ENCODE results near the gene RBBP8NL. TPM values are rescaled to one million over a fixed set of nuclear protein-coding genes. Genes with fewer than 3 reads are reported as not detected.
A peak's percentile ranks its signal among the peaks of the same experiment; 100 is the strongest.

The RBBP8NL gene
- polyA plus RNA-seq, 5 donors, result 2.7 to 4.4 (median 3.5) TPM

GRCh38 chr20:62462976-62463592, 35.7 kb upstream of the RBBP8NL start:
- no peak for DNase-seq

- DNase-seq, result no peak
Observed at GRCh38 chr20:62461834-62462233, 34.5 kb upstream of the RBBP8NL start.

- no peak for DNase-seq
Observed at GRCh38 chr20:62461157-62461556, 33.8 kb upstream of the RBBP8NL start.

GRCh38 chr20:62460678-62461077, 33.3 kb upstream of the RBBP8NL start:
- DNase-seq, result no peak

GRCh38 chr20:62459488-62459887, 32.1 kb upstream of the RBBP8NL start:
- DNase-seq, result no peak

GRCh38 chr20:62458275-62459251, 31.2 kb upstream of the RBBP8NL start:
- DNase-seq, result peak; percentile 76 to 79

GRCh38 chr20:62457831-62458230, 30.5 kb upstream of the RBBP8NL start:
- no peak for DNase-seq

- DNase-seq, result no peak
Observed at GRCh38 chr20:62457098-62457497, 29.8 kb upstream of the RBBP8NL start.

- DNase-seq, result no peak
Observed at GRCh38 chr20:62455929-62456328, 28.6 kb upstream of the RBBP8NL start.

- no peak for DNase-seq
Observed at GRCh38 chr20:62454904-62455636, 27.7 kb upstream of the RBBP8NL start.

GRCh38 chr20:62453186-62453808, 26.0 kb upstream of the RBBP8NL start:
- no peak for DNase-seq

- DNase-seq, result no peak
Observed at GRCh38 chr20:62452475-62453095, 25.2 kb upstream of the RBBP8NL start.

GRCh38 chr20:62451970-62452369, 24.6 kb upstream of the RBBP8NL start:
- DNase-seq, result no peak

- DNase-seq, result no peak
Observed at GRCh38 chr20:62451156-62451767, 23.9 kb upstream of the RBBP8NL start.

- peak in 1 of 2 donors; percentile 61 for DNase-seq
Observed at GRCh38 chr20:62449951-62450691, 22.8 kb upstream of the RBBP8NL start.

- DNase-seq, result no peak
Observed at GRCh38 chr20:62448788-62449187, 21.4 kb upstream of the RBBP8NL start.

GRCh38 chr20:62448038-62448437, 20.7 kb upstream of the RBBP8NL start:
- no peak for DNase-seq

GRCh38 chr20:62446888-62447869, 19.8 kb upstream of the RBBP8NL start:
- DNase-seq, result no peak

GRCh38 chr20:62446481-62446880, 19.1 kb upstream of the RBBP8NL start:
- DNase-seq, result no peak
